Pancreas (tissue), 10 donors: ENCODE results near the gene EHD4. TPM values are rescaled to one million over a fixed set of nuclear protein-coding genes. Genes with fewer than 3 reads are reported as not detected.
A peak's percentile ranks its signal among the peaks of the same experiment; 100 is the strongest.

Experiments used
- ATAC-seq, 4 donors: fragments of 200-7000 bp; cut with Tn5 transposase; one replicate each; pipeline versions ENCODE4 v1.8.0 to v1.9.1; 2020; ENCODE audit warnings: mild to moderate bottlenecking in 4 of 4, moderate library complexity in 4 of 4
- DNase-seq, 6 donors: peaks; one replicate each; pipeline ENCODE4 v3.0.0-alpha.2; 2020
- FAIRE-seq: peaks from 2 replicates; lab custom pipeline; 2012; peaks lifted over from hg19 to GRCh38; lab: Jason Lieb, UNC
- H3K27ac ChIP-seq, 4 donors: fragments of 200-600 bp; sonication (generic); 1 replicate in 3 of 4; 2 replicates in 1 of 4; pipeline versions ENCODE4 v1.5.0 to v1.8.0; 2020
- H3K27me3 ChIP-seq, 4 donors: fragments of 200-600 bp; one replicate each; pipeline ENCODE4 v1.8.0; 2021
- H3K36me3 ChIP-seq, 3 donors: fragments of 200-600 bp; sonication (generic) in 1 of 3; one replicate each; pipeline versions ENCODE4 v1.5.0 to v1.8.0; 2020 to 2021
- H3K4me1 ChIP-seq, 3 donors: fragments of 200-600 bp; one replicate each; pipeline ENCODE4 v1.8.0; 2021
- H3K4me3 ChIP-seq, 4 donors: fragments of 200-600 bp; sonication (generic) in 2 of 4; one replicate each; pipeline versions ENCODE4 v1.5.0 to v1.8.0; 2020 to 2021
- H3K9me3 ChIP-seq, 4 donors: fragments of 200-600 bp; one replicate each; pipeline ENCODE4 v1.8.0; 2021
- WGBS, 2 donors: extraction: QIAGEN DNeasy Blood & Tissue Kit; methylation state at CpG; one replicate each; pipeline ENCODE4 v1.1.7; 2013; 5-methylcytosine and 5-hydroxymethylcytosine counted together
- intact Hi-C, 3 donors: fragments of 100-400 bp; cut with DNase I; formaldehyde crosslinking; loops; one replicate each; pipeline versions ENCODE4 v1.11.1 to v1.14.2; 2022
- polyA plus RNA-seq, 2 donors: library from polyadenylated mRNA; stranded (reverse); fragments of 200-250 nt; gene quantifications; one replicate each; pipeline ENCODE4 v1.2.3, GENCODE V29; 2013
- total RNA-seq, 6 donors: library from RNA; stranded (reverse); fragmentation: NEBNext Ultra II Directional in 4 of 6; extraction: Animal tissue kit (Norgen Biotek cat#: 25700) in 4 of 6; gene quantifications; one replicate each; pipeline versions ENCODE4 v1.2.1 to v1.2.4, GENCODE V29; 2021 to 2023
- TF ChIP-seq, protein P1 (sequence below), 4 donors: fragments of 200-600 bp; sonication (generic) in 3 of 4; IDR thresholded peaks; one replicate each; pipeline versions ENCODE4 v1.5.0 to v1.8.0; 2021; ENCODE audit warnings: antibody characterized with exemption in 4 of 4
- donor health status: healthy with polysubstance abuse.
- donor health status: DM: no; HTN: no; CAD: no; lungs with moderate emphysema.
- donor health status: DM: no; HTN: no; CAD: no.
- donor health status: control.
- donor health status: control.
- donor health status: Bipolar disorder and iron deficiency.
- donor health status: DM: yes; HTN: yes; CAD: no.
- donor health status: DM: no; HTN: no; CAD: no.
- donor health status: DM: no; HTN: no; CAD: no.
- donor health status: DM: yes; HTN: yes; CAD: no.

Gene EHD4
- total and polyA plus RNA-seq, 8 donors: 8.1 to 22.8 (median 8.5) TPM

DNA sequence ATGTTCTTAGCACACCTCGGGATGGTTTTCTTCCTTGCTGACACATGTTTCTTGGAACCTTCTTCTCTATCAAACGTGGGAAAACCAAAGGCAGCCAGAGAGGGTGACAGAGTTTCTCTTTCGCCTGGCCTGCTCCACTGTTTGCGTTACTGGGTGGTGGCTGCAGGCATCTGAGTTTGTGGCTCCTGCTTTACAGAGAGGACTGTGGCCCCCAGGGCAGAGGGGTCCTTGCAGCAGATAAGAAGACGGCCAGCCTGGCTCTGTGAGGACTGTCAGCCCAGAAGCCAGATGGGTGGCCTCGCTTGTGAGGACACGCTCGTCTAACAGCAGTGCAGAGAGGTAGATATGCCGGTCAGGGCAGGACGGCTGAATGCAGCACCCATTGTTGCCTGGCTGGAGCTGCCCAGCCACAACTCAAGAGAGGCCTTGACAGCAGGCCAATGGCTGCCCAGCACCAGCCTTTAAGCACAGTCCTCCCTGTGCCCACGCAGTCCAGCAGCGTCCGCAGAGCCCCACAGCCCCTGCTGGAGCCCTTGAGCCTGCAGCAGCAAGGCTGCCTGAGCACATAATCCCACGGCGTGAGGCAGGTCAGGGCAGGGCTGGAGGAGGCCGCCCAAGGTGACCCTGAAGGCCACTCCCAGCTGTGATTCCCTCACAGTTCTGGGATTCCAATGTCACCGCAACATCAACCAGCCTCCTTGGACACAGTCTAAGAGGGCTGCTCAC is 63.5 kb downstream of the EHD4 start:
- no peak overlapping the region for H3K4me3 ChIP-seq
- WGBS, 2 donors: 51 to 53% methylated on average over 17 of the region's 17 CpGs
- peaks cover 0 to 17% (median 0%) of the 10 kb centered on the region in 3 donors for H3K36me3 ChIP-seq
- ATAC-seq (peak in 3 of 4 donors; percentile 8 to 36 (median 33)), DNase-seq (peak in 1 of 6 donors; percentile 34), FAIRE-seq (no peak)
- peaks cover 0 to 27% (median 3%) of the 10 kb centered on the region in 3 donors for H3K4me1 ChIP-seq
- intact Hi-C loops: loop anchor here in 1 of 3 donors (5.0 to 10.0 kb wide), 2 partner anchors 87 to 134 kb away; partner anchors contain the start of gene MAPKBP1
- no peaks in the 10 kb centered on the region for H3K9me3 ChIP-seq
- no peaks in the 10 kb centered on the region for H3K27me3 ChIP-seq
- TF ChIP-seq, protein P1, sequence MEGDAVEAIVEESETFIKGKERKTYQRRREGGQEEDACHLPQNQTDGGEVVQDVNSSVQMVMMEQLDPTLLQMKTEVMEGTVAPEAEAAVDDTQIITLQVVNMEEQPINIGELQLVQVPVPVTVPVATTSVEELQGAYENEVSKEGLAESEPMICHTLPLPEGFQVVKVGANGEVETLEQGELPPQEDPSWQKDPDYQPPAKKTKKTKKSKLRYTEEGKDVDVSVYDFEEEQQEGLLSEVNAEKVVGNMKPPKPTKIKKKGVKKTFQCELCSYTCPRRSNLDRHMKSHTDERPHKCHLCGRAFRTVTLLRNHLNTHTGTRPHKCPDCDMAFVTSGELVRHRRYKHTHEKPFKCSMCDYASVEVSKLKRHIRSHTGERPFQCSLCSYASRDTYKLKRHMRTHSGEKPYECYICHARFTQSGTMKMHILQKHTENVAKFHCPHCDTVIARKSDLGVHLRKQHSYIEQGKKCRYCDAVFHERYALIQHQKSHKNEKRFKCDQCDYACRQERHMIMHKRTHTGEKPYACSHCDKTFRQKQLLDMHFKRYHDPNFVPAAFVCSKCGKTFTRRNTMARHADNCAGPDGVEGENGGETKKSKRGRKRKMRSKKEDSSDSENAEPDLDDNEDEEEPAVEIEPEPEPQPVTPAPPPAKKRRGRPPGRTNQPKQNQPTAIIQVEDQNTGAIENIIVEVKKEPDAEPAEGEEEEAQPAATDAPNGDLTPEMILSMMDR (IDR thresholded peaks at IDR 0.05): no peak
- H3K27ac ChIP-seq: peak overlapping the region in 1 of 4 donors; percentile 4

DNA sequence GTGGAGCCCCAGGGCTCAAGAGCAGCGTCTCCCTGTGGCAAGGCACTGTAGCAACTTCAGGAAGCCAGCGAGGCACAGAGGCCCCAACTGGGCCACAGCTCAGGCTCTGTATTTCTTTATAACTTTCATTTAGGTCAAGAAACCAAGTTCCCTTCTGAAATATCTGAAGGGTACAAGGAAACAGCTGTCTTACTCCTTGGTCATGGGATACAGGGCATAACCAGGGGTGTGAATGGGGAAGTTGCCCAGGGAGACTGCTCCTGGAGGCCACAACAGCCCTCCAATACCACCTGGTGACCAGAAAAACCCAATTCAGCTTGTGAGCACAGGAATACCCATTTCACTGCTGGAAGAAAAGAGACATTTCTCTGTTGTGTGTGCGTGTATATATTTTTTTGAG is 65.2 kb downstream of the EHD4 start:
- no peak for FAIRE-seq
- peaks cover 0 to 17% (median 0%) of the 10 kb centered on the region in 3 donors for H3K4me1 ChIP-seq
- intact Hi-C loops: loop anchor here in 1 of 3 donors (5.0 to 10.0 kb wide), 2 partner anchors 85 to 132 kb away; partner anchors contain the start of gene MAPKBP1
- TF ChIP-seq, protein P1 (IDR thresholded peaks at IDR 0.05): no peak
- H3K4me3 ChIP-seq: no peak overlapping the region
- no peak for ATAC-seq
- no peaks in the 10 kb centered on the region for H3K9me3 ChIP-seq
- WGBS, 2 donors: 88 to 96% methylated on average over 3 of the region's 3 CpGs
- no peaks in the 10 kb centered on the region for H3K27me3 ChIP-seq
- no peak for DNase-seq
- peak overlapping the region in 1 of 4 donors; percentile 6 for H3K27ac ChIP-seq
- peaks cover 0 to 17% (median 0%) of the 10 kb centered on the region in 3 donors for H3K36me3 ChIP-seq

DNA sequence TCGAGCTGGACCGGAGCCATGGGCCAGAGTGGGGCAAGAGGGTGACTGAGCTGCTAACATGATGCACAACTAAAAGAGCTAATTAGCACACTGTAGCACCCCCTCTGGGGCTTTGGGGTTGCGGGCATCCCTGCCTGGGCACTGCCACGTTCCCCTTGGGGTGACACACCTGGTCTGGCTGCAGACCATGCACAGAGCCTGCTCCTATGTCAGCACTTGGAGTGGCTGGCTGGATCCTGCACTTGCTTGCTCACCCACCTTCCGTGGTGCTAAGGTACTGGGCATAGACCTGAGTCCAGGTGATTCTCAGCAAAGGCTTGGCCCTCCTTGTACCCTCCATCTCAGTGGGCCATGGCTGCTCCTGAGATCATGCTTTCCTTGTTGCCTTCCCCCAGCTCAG is 65.7 kb downstream of the EHD4 start:
- FAIRE-seq (no peak), ATAC-seq (no peak), DNase-seq (no peak)
- TF ChIP-seq, protein P1 (IDR thresholded peaks at IDR 0.05): no peak
- Histone ChIP-seq H3K27me3 (no peaks in the 10 kb centered on the region), H3K27ac (peak overlapping the region in 1 of 4 donors; percentile 6), H3K4me3 (no peak overlapping the region), H3K4me1 (peaks cover 0 to 12% (median 0%) of the 10 kb centered on the region in 3 donors), H3K9me3 (no peaks in the 10 kb centered on the region), H3K36me3 (peaks cover 0 to 17% (median 0%) of the 10 kb centered on the region in 3 donors)
- intact Hi-C loops: loop anchor here in 1 of 3 donors (5.0 to 10.0 kb wide), 2 partner anchors 84 to 132 kb away; partner anchors contain the start of gene MAPKBP1
- WGBS, 2 donors: 90 to 94% methylated on average over 5 of the region's 5 CpGs

DNA sequence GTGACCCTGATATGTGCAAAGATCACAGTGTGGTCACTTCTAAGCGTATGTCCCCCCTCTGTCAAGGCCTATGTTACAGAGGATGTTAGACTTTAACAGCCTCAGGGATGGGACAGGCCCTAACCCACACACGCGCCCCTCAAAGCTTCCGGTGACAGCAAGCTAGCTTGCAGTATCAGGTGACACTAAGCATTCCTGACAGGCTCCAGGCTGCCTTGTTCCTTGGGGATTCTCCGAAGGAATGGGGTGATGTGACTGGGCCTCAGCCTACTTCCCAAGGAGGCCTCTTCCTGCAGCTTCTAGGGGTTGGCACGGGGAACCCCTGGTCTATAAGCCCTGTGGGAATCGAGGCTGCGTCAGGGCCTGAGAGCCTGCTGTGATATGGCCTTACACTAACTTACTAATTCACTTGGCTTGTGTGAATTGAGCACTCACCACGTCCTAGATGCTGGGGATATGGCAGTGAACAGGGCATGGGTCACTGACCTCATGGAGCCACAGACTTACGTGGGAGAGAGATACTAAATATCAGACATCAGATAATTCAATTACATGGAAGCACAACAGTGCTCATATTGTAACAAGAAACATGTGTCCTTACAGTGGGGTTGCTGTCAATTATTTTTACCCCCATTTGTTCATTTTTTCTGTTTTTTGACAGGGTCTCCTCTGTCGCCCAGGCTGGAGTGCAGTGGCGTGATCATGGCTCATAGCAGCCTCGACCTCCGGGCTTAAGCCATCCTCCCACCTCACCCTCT is 67.1 kb downstream of the EHD4 start:
- ATAC-seq (no peak), DNase-seq (no peak), FAIRE-seq (no peak)
- Histone ChIP-seq H3K4me3 (no peak overlapping the region), H3K9me3 (no peaks in the 10 kb centered on the region), H3K27me3 (no peaks in the 10 kb centered on the region), H3K36me3 (peaks cover 0 to 17% (median 0%) of the 10 kb centered on the region in 3 donors), H3K4me1 (peaks cover 0 to 10% (median 0%) of the 10 kb centered on the region in 3 donors), H3K27ac (no peak overlapping the region)
- intact Hi-C loops: loop anchor here in 1 of 3 donors (5.0 to 10.0 kb wide), 2 partner anchors 83 to 130 kb away; partner anchors contain the start of gene MAPKBP1
- 64 to 68% methylated on average over 14 of the region's 14 CpGs for WGBS, 2 donors
- TF ChIP-seq, protein P1 (IDR thresholded peaks at IDR 0.05): no peak
